NCI-H526 (cell line): ENCODE results near the gene APBB2.

Source experiments
- DNase-seq, 2 experiments: peaks; one replicate each; lab custom pipeline; 2025; lab: John Stamatoyannopoulos, UW

APBB2 gene

DNA sequence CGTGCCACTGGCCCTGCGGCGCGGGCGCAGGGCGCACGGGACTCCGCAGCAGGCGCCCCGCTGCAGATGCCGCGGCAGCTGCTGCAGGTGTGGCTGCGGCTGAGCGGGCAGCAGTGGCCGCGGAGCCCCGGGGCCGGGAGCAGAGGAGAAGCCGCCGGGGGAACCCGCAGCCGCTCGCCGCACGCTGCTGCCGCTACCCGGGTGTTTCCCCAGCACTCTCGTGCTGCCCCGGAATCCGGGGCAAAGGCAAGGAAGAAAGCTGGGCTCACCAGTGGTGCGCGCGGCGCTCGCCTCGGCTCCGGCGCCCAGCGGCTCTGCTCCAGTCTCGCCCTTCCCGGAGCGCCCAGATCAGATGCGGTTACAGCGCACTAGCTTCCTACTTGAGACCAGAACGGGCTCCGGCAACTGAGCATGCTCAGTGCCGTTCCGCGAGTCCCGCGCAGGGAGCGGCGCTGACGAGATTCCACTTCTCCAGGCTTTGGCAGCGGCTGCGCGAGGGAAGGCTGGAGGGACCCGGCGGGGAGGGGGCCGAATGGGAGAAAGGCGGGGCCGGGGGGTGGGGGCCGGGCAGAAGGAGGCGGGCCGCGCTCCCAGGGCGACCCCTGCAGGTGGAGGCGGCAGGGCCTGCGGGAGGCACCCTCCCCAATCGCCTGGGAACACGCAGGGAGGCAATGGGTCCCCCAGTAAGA is at the start of gene APBB2:
Gene APBB2, minus strand, starts transcription at position 407 of the 689 bp plus-strand sequence. CDS start 181,288 bp downstream, outside the sequence.
- peak; percentile 96 to 99 for DNase-seq

DNA sequence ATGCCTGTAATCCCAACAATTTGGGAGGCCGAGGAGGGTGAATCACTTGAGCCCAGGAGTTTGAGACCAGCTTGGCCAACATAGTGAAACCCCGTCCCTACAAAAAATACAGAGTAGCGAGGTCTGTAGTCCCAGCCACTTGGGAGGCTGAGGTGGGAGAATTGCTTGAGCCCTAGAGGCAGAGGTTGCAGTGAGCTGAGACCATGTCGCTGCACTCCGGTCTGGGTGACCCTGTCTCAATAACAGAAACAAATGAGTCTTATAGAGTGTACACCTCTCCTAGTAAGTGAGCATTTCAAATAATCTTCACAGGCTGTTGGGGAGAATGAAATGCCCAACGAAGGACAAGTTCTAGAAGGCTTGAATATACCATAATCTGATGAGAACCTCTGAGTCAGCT is 47.9 kb upstream of the APBB2 start:
- no peak for DNase-seq

DNA sequence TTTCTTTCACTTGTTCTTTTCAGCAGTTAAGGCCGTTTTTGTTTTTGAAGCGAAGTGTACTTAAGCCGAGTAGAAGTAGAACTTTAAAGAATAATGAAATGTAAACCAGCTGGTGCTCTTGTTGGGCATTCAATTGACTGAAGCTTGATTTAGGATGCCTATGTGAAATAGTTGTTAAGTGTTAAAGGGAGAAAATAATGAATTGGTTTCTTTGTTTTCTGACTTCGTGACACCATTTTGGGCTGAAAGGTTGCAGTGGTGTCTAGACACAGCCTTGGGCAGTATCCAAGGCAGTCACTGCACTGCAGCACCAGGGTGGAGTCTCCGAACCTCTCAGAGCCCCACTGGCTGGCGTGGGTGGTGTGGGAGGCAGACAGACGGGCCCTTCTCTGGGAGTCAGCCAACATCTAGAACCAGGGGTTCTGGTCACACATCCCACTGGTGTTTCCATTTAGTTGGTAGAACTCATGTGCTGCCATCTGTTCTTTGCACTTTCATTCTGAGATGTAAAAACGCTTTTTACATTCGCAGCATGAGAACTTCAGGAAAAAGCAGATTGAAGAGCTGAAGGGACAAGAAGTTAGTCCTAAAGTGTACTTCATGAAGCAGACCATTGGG is 45.9 kb upstream of the APBB2 start:
- DNase-seq: no peak

DNA sequence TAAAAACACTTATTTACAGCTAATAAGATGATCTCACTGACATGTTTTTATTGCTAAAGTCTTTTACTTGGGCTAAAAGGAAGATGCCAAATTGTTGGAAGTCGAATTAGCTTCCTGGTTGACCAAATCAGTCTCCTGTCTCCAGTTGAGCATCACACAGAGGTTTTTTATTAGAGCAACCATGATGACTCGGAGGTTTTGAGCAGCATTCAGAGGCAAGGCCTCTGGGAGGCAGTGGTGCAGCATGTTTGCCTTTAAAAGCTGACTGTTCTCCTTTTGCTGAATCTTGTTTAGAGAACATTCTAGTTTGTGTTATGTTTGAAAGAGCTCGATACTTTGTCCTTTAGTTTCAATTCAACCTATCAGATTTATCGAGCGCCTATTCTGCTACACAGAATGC is 44.4 kb upstream of the APBB2 start:
- DNase-seq: peak; percentile 15 to 60

DNA sequence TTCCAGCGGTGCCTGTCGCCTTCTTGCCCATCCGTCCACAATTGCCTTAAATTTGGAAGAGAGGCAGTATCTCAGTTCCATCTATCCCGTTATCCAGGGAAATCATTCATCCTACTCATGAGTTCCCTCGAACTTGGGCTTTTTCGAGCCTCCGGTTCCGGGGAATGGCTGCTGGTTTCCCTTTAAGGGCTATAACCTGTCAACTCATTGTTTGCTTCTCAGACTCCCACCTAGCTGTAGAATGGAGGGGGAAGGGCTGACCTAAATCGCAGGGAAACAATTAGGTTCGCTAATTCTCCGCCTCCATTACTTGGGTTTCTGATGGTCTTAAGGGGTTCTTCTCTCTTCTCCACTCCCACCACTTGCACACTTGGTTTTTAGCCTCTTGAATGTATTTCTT is 43.6 kb upstream of the APBB2 start:
- peak; percentile 12 to 44 for DNase-seq

DNA sequence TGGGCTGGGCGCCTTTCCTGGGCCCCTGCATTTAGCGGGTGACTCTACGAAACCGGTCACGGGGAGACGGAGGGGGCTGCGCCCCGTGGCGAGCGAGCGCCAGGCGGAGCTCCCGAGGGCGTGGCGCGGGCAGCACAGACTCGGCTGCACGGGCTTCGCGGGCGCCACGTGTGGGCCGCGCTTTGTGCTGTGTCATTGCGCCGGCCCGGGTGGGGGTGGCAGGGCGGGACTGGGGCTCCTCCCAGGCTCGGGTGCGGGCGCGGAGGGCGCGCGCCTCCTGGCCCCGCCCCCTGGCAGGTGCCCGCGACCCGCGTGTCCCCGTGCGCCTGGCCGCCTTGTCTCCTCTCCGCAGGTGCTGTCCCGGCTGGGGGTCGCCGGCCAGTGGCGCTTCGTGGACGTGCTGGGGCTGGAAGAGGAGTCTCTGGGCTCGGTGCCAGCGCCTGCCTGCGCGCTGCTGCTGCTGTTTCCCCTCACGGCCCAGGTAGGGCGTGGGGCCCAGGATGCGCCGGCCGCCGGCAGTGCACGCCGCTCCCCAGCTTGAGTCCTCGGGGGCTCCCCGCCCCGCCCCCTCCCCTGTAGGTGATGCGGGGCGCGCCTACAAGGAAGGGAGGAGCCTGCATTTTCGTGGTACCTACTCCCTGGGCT is 43.0 kb upstream of the APBB2 start:
- DNase-seq: peak; percentile 31 to 87

DNA sequence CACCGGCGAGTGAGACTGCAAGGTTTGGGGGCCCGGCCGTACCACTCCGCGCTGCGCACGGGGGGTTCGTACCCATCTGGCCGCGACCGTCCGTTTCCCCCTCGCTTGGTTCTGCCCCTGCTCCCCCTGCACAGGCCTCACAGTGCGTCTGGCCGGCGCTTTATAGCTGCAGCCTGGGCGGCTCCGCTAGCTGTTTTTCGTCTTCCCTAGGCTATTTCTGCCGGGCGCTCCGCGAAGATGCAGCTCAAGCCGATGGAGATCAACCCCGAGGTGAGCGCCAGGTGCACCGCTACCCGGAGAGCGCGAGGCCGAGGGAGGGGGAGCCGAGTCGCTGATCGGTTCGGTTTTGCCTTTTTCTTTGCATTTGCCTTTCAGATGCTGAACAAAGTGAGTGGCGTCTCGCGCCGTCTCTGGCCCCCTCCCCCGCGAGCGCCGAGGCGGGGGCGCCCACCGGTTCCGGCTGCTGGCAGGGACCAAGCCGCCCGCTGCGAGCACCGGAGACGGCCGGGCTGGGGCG is 42.5 kb upstream of the APBB2 start, which contains the start of gene UCHL1:
Gene UCHL1, plus strand, starts transcription at position 189 of the 517 bp plus-strand sequence. Its CDS starts 49 bp downstream, at position 238.
- DNase-seq: peak; percentile 93 to 97

DNA sequence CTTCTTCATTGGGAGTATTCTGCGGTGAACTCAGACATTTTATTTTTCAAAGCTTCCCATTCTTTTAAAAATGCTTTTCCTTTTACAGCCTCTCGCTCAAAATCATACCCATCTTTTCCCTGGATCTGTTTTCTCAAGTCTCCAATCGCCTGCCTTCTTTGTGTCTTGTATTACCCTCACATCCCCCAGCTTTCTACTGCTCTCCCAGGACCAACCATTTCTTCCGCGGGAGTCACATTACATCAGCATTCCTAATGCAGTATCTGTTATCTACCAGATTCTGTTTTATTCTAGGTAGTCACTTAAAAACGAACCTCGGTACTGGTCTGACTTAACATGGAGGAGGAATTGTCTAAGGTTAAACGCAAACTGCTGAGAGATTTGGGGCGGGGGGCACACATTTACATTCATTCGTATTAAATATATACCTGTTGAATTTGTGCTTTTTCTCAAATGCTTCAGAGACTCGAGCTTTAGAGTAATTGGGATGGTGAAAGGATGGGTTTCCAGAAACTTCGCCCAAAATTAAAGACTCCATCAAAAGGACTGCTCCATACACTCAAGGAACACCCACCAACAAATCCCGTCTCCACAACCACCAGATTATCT is 41.9 kb upstream of the APBB2 start:
- peak; percentile 48 to 65 for DNase-seq

DNA sequence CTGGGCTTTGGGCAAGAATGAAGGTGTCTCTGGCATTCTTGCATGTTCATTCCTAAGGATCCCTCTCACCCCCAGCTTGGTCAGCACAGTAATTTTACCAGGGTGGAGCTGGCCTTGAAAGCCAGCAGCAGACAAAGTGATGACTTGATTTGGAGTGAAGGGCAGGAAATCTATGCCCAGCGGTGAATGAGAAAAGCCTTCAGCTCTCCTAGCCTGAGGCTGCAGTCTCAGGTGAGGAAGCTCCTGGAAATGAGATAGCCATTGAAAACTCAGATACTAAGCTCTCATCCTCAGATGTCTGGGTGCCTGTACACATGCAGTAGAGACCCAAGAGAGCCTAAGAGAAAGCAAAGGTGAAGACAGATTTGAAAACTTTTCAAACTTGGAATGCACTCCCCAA is 31.6 kb upstream of the APBB2 start:
- no peak for DNase-seq

DNA sequence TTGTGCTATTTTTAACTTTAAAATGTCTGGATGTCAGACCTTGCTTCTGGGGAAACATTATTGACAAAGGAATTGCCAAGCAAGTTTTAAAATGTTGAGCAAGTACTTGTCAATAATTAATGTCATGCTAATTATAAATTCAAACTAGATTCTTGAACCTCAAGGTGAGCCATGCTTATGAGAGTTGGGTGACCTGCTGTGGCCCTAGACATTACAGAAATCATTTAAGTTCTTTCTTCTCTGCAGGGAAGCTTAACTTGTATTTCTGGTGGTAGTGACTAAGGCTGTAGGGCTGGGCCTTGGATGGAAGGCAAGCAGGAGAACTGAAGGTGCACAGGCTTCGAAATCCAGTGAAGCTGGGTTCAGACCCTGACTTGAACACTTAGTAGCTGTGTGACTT is 27.6 kb upstream of the APBB2 start:
- no peak for DNase-seq

DNA sequence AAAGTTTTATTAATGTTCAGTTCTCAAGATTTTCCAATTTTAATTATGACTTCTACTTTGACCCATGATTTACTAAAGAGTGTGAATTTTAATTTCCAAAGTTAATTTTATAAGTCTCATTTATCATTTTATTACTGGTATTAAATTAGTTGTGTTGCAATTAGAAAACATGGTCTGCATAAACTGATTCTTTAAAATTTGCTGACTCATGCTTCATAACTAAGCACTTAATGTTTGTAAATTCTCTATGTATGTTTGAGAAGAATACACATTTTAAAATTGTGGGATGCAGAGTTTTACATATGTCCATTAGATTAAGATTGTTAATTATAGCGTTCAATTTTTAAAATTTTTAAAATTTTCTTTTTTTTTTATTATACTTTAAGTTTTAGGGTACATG is 22.2 kb upstream of the APBB2 start:
- no peak for DNase-seq

DNA sequence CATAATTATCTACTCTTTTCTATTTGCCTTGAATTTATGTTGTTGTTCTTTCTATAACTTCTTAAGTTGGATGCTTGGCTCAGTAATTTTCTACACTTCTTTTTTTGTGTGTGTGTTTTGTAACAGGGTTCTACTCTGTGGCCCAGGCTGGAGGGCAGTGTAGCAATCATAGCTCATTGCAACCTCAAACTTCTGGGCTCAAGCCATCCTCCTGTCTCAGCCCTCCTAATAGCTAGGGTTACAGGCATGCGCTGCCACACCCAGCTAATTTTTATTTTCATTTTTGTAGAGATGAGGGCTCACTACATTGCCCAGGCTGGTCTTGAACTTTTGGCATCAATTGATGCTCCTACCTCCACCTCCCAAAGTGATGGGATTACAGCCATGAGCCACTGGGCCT is 21.7 kb upstream of the APBB2 start:
- DNase-seq: no peak

DNA sequence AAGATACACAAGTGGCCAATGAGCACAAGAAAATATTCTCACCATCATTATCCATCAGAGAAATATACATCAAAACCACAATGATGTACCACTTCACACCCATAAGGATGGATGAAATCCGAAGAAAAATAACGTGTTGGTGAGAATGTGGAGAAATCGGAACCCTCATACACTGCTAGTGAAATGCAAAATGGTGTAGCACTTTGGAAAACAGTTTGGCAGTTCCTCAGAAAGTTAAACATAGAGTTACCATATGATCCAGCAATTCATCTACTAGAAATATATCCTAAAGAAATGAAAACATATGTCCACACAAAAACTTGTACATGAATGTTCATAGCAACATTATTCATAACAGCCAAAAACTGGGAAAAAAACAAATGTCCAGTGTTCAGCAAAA is 18.5 kb upstream of the APBB2 start:
- no peak for DNase-seq

DNA sequence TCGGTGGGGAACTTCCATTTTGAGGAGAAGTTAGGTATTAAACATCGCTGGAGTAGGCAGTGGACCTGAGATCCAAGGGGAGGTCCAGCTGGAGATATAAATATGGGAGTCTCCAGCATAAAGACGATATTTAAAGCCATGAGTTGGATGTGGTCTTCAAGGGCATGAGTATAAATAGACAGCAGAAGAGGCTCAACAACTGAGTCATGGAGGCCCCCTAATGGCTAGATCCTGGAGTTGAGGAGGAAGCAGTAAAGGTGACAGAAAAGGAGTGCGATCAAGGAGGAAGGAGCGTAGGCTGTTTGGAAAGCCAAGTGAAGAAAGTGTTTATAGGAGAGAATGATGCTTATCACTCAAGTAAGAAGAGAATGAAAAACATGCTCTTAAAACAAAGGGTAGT is 18.1 kb upstream of the APBB2 start:
- DNase-seq: no peak

DNA sequence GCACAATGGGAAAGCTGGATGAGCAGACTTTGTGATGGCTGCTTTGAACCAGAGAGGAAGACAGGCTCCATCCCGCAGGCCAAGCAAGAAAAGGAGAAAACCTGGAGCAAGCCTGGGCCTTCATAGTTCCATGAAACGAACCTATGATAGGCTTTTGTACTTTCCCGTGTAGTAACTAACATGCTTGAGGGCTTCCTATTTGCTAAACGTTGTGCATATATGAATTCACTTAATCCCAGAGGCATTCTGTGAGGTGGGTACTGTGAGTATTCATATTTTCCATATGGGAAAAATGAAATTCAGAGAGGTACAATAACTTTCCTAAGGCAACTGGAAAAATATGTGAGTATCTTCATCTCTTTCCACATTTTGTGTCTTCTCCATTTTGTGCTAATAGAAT is 13.6 kb upstream of the APBB2 start:
- no peak for DNase-seq

DNA sequence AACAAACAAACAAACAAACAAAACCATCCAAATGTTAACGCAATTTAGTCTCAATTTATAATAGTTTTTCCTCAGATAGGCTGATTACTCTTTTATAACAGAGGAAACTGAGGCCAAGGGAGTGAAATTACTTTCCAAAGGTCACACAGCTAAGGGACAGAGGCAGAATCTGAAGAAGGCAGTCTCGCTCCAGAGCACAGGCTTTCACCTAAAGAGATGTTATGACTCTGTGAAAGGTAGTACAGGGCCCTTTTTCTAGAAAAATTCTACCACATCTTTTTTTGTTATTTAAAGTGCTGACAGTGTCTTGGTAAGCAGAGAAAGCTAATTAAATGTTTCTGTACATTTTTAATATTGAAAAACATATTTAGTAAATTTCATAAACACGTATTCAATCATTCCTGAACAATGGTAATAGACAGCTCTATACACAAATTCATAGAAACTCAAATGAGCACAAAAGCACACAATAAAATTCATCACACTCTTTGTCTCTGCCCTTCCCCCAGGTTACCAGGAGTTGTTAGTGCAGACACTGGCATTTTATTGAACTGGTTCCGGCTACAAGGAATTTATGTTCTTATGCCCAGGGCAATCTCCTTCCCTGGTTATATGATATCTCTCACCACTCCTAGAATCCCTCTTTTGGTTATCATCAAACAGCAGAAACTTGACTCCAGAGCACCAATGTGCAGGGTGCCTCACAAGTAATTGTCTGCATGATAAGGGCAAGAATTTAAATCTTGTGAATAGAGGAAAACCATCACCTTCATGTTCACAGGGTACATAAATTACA is 7.7 kb upstream of the APBB2 start:
- peak in 1 of 2 experiments; percentile 9 for DNase-seq

DNA sequence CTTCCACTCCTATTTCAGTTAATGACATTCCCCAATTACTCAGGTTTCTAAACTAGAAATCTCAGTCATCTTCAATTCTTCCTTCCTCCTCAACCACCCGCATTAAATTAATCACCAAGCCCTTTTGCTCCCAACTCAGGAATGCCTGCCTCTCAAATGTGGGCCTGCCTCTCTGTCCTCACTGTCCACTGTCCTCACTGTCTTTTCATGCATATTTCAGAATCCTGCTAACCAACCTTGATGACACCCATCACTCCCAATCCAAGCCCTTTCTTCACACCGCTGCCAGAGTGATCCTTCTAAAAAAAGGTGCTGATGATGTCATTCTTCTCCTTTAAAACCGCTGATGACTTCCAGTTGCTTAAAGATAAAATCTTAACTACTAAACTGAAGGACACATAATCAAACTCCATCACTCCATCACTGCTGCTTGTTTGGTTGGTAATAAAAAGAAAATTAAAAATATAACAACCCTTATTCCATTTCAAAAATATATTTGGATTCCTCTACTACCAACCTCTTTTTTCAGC is 5.1 kb upstream of the APBB2 start:
- no peak for DNase-seq

DNA sequence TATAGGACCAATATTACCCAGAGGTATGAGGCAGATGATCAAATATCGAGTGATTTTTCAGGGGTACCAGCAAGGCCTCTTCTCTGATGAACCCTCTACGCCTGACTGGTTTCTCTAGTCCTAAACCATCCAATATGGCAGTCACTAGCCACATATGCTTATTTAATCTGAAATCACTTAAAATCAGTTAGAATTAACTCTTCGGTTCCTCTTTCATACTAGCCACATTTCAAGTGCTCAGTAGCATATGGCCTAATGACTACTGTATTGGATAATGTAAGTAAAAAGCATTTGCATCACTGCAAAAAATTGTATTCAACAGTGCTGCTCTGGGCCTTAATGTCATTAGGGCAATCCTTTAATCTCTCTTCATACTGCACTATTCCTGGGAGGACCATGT is 4.4 kb upstream of the APBB2 start:
- no peak for DNase-seq

DNA sequence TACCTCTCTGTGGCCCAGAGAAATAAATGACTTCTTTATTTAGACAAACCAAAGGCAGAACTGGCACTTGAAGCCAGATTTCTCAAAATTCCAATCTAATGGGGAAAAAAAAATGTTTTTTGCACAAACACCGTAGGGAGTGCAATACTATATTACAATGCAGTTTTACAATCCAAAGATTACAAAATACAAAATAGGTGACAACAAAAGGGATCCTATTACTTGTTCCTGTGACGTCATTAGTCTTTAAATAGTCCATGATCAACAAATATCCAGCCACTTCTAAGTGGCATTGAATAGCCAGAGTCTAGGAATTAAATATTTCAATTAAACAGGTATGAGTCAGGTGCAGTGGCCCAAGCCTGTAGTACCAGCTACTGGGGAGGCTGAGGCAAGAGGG is 3.0 kb upstream of the APBB2 start:
- DNase-seq: no peak

DNA sequence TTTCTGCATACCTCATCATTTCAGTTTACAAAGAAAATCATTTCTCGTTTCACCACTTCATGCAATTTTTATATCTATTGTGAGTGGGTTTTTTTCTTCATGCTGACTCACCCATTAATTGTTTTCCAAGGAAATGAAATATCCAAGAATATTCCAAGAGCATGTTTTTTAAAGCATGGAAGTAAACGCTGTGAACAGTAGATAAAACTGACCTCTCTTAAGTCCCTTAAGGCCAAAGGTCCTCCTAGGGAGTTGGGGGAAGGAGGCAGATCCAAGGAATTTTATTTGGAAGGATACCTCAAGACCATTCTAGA is 2.6 kb upstream of the APBB2 start:
- DNase-seq: no peak

DNA sequence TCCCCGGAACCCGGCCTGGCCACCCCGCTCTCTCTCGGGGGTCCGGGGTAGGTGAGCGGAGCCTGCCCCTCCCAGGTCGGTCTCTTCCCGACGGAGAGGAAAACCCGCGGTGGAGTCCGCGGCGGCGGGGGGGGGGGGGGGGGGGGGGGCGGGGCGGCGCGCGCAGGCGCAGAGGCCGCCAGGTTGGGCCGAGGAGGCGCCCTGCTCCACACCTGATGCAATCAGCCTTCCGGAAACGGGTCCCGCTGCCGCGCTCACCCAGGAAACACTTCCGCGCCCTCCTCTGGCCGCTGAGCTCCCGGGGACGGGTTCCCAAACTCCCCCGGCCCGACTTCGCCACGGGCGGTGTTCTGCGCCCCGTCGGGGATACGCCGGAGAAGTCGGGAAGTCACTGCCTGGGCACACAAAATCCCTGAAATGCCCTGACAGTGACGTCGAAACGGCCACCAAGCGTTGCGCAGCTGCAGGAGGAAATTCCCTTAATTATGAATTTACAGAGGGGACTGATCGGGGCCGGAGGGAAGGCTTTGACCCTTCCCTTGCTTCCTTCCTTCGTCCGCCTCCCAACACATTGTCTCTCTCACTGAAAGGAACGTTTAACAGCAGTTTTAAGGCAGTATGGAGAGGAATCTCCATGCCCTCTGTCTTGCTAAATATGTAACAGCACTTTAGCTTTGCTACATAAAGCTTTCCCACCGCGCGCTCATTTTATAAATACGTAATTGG is 2.1 kb upstream of the APBB2 start:
- peak; percentile 84 to 95 for DNase-seq
